ENCODE results near the gene RUFY3. TPM values are rescaled to one million over a fixed set of nuclear protein-coding genes. Genes with fewer than 3 reads are reported as not detected.

Gene RUFY3
- total and polyA plus RNA-seq, 2 of the 13 experiments (the other 11 are each of a cell fraction or from before 2014, with no cell fraction given) = 17.9 to 25.3 TPM

GRCh38 chr4:70831293-70831692 lies 109.5 kb downstream of the RUFY3 start:
- in situ Hi-C loops (cut with HindIII; ENCODE audit: extremely low pct_ligation_motif_present, low pct_unique_long_range_greater_than_20kb) = no loop called here
- H3K4me2 ChIP-seq (ENCODE audit: low read depth, low read length) = no peak overlapping the region
- FAIRE-seq (no peak), DNase-seq (ENCODE audit: low spot score) (no peak), ATAC-seq (no peak)
- no peak overlapping the region for H3K27ac ChIP-seq (ENCODE audit: extremely low read length, insufficient read depth, low read length)
- H3K79me2 ChIP-seq (ENCODE audit: insufficient read depth, low read length) = peaks cover 12% of the 10 kb centered on the region
- peaks cover 3% of the 10 kb centered on the region for H3K4me1 ChIP-seq (ENCODE audit: insufficient read depth, low read length)
- H3K36me3 ChIP-seq (replicated peaks in 1 of 2; ENCODE audit: control insufficient read depth in 1 of 2, insufficient read depth in 2 of 2, low read length in 2 of 2) = peaks cover 10 to 66% of the 10 kb centered on the region in 2 experiments
- POLR2A ChIA-PET = no interaction called here
- intact Hi-C loops (cut with micrococcal nuclease; ENCODE audit: unreplicated experiment) = no loop called here
- no peaks in the 10 kb centered on the region for H3K27me3 ChIP-seq (ENCODE audit: control insufficient read depth in 1 of 2, insufficient read depth in 2 of 2, low read length in 2 of 2)
- no peak overlapping the region for H2AFZ ChIP-seq (ENCODE audit: low read length)
- H3K4me3 ChIP-seq (replicated peaks in 1 of 3; ENCODE audit: insufficient read depth in 1 of 3, low read depth in 2 of 3, low read length in 3 of 3) = no peak overlapping the region
- no TSS peak for BruUV-seq (replicated peaks)
- H4K20me1 ChIP-seq (ENCODE audit: insufficient read depth, low read length) = peaks cover 6% of the 10 kb centered on the region
- CTCF ChIA-PET (ENCODE audit: low intra/inter-chr PET ratio, low total read pairs) = no interaction called here
- H3K9ac ChIP-seq (ENCODE audit: insufficient read depth, low read depth, low read length) = no peak overlapping the region
- WGBS (ENCODE audit: low lambda C conversion rate) = 96% methylated on average over 4 of the region's 4 CpGs
- no peaks in the 10 kb centered on the region for H3K9me3 ChIP-seq (ENCODE audit: low read length)
- TF ChIP-seq ELF1 (CRISPR knock-in tag; IDR thresholded peaks at IDR 0.05) (no peak), RCOR2 (CRISPR knock-in tag; IDR thresholded peaks at IDR 0.05) (no peak), ZNF772 (CRISPR knock-in tag; IDR thresholded peaks at IDR 0.05) (no peak), ZNF484 (CRISPR knock-in tag; IDR thresholded peaks at IDR 0.05; ENCODE audit: borderline replicate concordance, low read depth) (no peak), HBP1 (CRISPR knock-in tag; IDR thresholded peaks at IDR 0.05; ENCODE audit: low read depth) (no peak), ZNF781 (CRISPR knock-in tag; IDR thresholded peaks at IDR 0.05; ENCODE audit: borderline replicate concordance, not compliant biosample characterization) (no peak), MXD1 (CRISPR knock-in tag; IDR thresholded peaks at IDR 0.05) (no peak), NFYB (CRISPR knock-in tag; IDR thresholded peaks at IDR 0.05) (no peak), TAF1 (CRISPR knock-in tag; IDR thresholded peaks at IDR 0.05) (no peak), SETDB1 (CRISPR knock-in tag; IDR thresholded peaks at IDR 0.05; ENCODE audit: borderline replicate concordance) (no peak), BRCA1 (CRISPR knock-in tag; IDR thresholded peaks at IDR 0.05) (no peak), ZNF34 (CRISPR knock-in tag; IDR thresholded peaks at IDR 0.05; ENCODE audit: borderline replicate concordance) (no peak), ZNF891 (CRISPR knock-in tag; IDR thresholded peaks at IDR 0.05) (no peak), ZSCAN22 (CRISPR knock-in tag; IDR thresholded peaks at IDR 0.05) (no peak), BCL3 (CRISPR knock-in tag; IDR thresholded peaks at IDR 0.05) (no peak), SUZ12 (IDR thresholded peaks at IDR 0.05; ENCODE audit: low read depth, low read length) (no peak), FOXP4 (CRISPR knock-in tag; IDR thresholded peaks at IDR 0.05) (no peak)
